ENCODE data around the gene EVC.
"Not testable (repeated sequence)": the region's sequence is repeated elsewhere in the genome, so short reads cannot be mapped to it uniquely, and the experiment has no call there.

EVC gene

GRCh38 chr4:5854929-5855328, 143.9 kb downstream of the EVC start:
- DNase-seq = no peak

- DNase-seq = not testable (repeated sequence)
Observed at GRCh38 chr4:5856362-5856761, 145.4 kb downstream of the EVC start.

GRCh38 chr4:5857199-5857598, 146.2 kb downstream of the EVC start:
- DNase-seq = no peak

- no peak for DNase-seq
Observed at GRCh38 chr4:5858020-5858769, 147.2 kb downstream of the EVC start.

GRCh38 chr4:5863461-5864113, 152.6 kb downstream of the EVC start:
- DNase-seq = no peak

Measured in activated effector memory CD4-positive, alpha-beta T cell treated with Interleukin-2 at 50 U/mL for 16 hours (primary cell).